MCF 10A (cell line): ENCODE results near the gene TNFRSF14. TPM values are rescaled to one million over a fixed set of nuclear protein-coding genes. Genes with fewer than 3 reads are reported as not detected.
"Not testable (repeated sequence)": the region's sequence is repeated elsewhere in the genome, so short reads cannot be mapped to it uniquely, and the experiment has no call there.

ENCODE experiments used
- BruUV-seq: library from RNA; stranded (reverse); fragments of 400-500 nt; replicated peaks from 2 replicates; lab custom pipeline; 2021; lab: Mats Ljungman, UMichigan
- CTCF ChIA-PET: fragments of 300-600 bp; sonication (Branson Sonifier 250); formaldehyde crosslinking; extraction: SDS; loops from one replicate; lab custom pipeline; 2021; ENCODE audit warnings: antibody characterized with exemption, inconsistent platforms; lab: Yijun Ruan, JAX
- POLR2A ChIA-PET: fragments of 300-600, 350-650 bp; sonication (Branson Sonifier 250); formaldehyde crosslinking; extraction: SDS; loops from one replicate; lab custom pipeline; 2020; ENCODE audit warnings: antibody characterized with exemption, inconsistent platforms; lab: Yijun Ruan, JAX
- DNase-seq: peaks from one replicate; pipeline ENCODE4 v3.0.0-alpha.2; 2018; ENCODE audit not compliant: unreplicated experiment
- H3K27ac Mint-ChIP-seq: one replicate; pipeline ENCODE4 v1.8.0; 2022; ENCODE audit warnings: mild to moderate bottlenecking, low read depth, mixed read lengths; ENCODE audit not compliant: unreplicated experiment
- H3K27me3 Mint-ChIP-seq: one replicate; pipeline ENCODE4 v1.8.0; 2022; ENCODE audit warnings: mixed read lengths; ENCODE audit not compliant: insufficient read depth, unreplicated experiment
- H3K36me3 Mint-ChIP-seq: one replicate; pipeline ENCODE4 v1.8.0; 2022; ENCODE audit warnings: mild to moderate bottlenecking, moderate library complexity, mixed read lengths; ENCODE audit not compliant: insufficient read depth, unreplicated experiment
- H3K4me1 Mint-ChIP-seq: one replicate; pipeline ENCODE4 v1.8.0; 2022; ENCODE audit warnings: mixed read lengths; ENCODE audit not compliant: insufficient read depth, unreplicated experiment
- H3K4me3 Mint-ChIP-seq: one replicate; pipeline ENCODE4 v1.8.0; 2022; ENCODE audit warnings: mild to moderate bottlenecking, moderate library complexity, mixed read lengths; ENCODE audit not compliant: unreplicated experiment
- H3K9me3 Mint-ChIP-seq: one replicate; pipeline ENCODE4 v1.8.0; 2022; ENCODE audit warnings: mixed read lengths; ENCODE audit not compliant: unreplicated experiment
- intact Hi-C: fragments of 100-400 bp; cut with micrococcal nuclease; formaldehyde crosslinking; loops from 2 replicates; pipeline ENCODE4 v1.14.1; 2022
- total RNA-seq: library from RNA; stranded (reverse); gene quantifications from 2 replicates; pipeline ENCODE4 v1.2.3, GENCODE V29; 2022
- TF ChIP-seq, protein P1 (sequence below): fragments of 200-600 bp; IDR thresholded peaks from one replicate; pipeline ENCODE4 v1.8.0; 2022; ENCODE audit warnings: antibody characterized with exemption, mild to moderate bottlenecking; ENCODE audit not compliant: unreplicated experiment

The TNFRSF14 gene
- total RNA-seq, 1 experiment from 2014 or later: 4.6 TPM

GRCh38 chr1:2571348-2571747 is 15.2 kb downstream of the TNFRSF14 start:
- no TSS peak for BruUV-seq
- ChIA-PET CTCF (no interaction called here), POLR2A (no interaction called here)
- DNase-seq: no peak
- no peaks in the 10 kb centered on the region for H3K36me3 Mint-ChIP-seq
- H3K4me3 Mint-ChIP-seq: no peak overlapping the region
- intact Hi-C loops: no loop called here
- H3K27ac Mint-ChIP-seq: no peak overlapping the region
- H3K27me3 Mint-ChIP-seq: peaks cover 23% of the 10 kb centered on the region
- H3K4me1 Mint-ChIP-seq: no peaks in the 10 kb centered on the region
- H3K9me3 Mint-ChIP-seq: peaks cover 10% of the 10 kb centered on the region
- TF ChIP-seq, protein P1, sequence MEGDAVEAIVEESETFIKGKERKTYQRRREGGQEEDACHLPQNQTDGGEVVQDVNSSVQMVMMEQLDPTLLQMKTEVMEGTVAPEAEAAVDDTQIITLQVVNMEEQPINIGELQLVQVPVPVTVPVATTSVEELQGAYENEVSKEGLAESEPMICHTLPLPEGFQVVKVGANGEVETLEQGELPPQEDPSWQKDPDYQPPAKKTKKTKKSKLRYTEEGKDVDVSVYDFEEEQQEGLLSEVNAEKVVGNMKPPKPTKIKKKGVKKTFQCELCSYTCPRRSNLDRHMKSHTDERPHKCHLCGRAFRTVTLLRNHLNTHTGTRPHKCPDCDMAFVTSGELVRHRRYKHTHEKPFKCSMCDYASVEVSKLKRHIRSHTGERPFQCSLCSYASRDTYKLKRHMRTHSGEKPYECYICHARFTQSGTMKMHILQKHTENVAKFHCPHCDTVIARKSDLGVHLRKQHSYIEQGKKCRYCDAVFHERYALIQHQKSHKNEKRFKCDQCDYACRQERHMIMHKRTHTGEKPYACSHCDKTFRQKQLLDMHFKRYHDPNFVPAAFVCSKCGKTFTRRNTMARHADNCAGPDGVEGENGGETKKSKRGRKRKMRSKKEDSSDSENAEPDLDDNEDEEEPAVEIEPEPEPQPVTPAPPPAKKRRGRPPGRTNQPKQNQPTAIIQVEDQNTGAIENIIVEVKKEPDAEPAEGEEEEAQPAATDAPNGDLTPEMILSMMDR: no peak

DNA sequence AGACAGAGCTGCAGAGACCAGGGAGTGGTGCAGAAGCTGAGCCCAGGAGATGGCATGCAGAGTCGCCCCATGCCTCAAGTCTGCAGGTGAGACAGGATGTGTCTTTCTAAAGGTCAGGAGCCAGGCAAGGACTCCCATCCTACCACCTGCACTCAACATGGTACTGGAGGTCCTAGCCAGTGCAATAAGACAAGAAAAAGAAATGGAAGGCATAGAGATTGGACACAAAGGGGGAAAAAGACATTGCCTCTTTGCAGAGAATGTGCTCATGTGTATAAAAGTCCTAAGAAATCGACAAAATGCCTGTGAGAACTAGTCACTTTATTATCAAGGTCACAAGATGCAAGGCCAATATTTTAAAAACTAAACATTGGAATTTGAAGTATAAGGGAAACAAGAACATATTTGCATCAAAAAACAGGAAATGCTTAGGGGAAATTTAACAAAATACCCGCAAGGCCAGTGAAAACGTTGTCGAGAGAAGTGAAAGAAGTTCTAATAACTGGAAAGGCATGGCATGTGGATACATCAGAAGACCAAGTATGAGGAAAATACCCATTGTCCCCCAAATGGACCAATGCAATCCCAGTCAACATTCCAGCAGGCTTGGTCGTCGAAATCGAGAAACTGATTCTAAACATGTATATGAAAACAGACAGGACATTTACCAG is 17.2 kb downstream of the TNFRSF14 start:
- DNase-seq: no peak
- intact Hi-C loops: no loop called here
- TF ChIP-seq, protein P1: no peak
- Mint-ChIP-seq H3K4me1 (no peaks in the 10 kb centered on the region), H3K27me3 (peaks cover 23% of the 10 kb centered on the region), H3K4me3 (no peak overlapping the region), H3K36me3 (no peaks in the 10 kb centered on the region), H3K27ac (no peak overlapping the region), H3K9me3 (peaks cover 10% of the 10 kb centered on the region)
- POLR2A ChIA-PET: no interaction called here
- no TSS peak for BruUV-seq
- CTCF ChIA-PET: no interaction called here

DNA sequence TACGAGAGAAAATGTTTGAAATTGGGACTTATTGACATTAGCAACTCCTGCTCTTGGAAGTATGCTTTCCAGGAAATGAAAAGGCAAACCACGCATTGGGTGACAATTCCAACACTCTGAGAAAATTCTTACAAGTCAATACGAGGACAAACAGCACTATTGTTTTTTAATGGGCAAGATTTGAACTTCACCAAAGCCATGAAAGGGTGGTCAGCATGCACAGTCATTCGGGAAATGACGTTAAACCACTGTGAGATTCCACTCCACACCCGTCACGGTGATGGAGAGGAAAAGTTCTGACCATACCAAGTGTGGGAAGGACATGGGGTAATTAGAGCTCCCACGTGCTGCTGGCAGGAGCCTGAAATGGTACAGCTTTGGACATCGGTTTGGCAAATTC is 18.2 kb downstream of the TNFRSF14 start:
- Mint-ChIP-seq H3K4me1 (no peaks in the 10 kb centered on the region), H3K4me3 (no peak overlapping the region), H3K27ac (no peak overlapping the region), H3K27me3 (peaks cover 23% of the 10 kb centered on the region), H3K9me3 (peaks cover 10% of the 10 kb centered on the region), H3K36me3 (no peaks in the 10 kb centered on the region)
- ChIA-PET CTCF (interaction anchor here (0.7 kb wide), 1 partner anchor 13 kb away, joined by 3 read pairs; no protein-coding TSS in a partner anchor), POLR2A (no interaction called here)
- BruUV-seq: no TSS peak
- intact Hi-C loops: no loop called here
- TF ChIP-seq, protein P1: no peak
- no peak for DNase-seq

DNA sequence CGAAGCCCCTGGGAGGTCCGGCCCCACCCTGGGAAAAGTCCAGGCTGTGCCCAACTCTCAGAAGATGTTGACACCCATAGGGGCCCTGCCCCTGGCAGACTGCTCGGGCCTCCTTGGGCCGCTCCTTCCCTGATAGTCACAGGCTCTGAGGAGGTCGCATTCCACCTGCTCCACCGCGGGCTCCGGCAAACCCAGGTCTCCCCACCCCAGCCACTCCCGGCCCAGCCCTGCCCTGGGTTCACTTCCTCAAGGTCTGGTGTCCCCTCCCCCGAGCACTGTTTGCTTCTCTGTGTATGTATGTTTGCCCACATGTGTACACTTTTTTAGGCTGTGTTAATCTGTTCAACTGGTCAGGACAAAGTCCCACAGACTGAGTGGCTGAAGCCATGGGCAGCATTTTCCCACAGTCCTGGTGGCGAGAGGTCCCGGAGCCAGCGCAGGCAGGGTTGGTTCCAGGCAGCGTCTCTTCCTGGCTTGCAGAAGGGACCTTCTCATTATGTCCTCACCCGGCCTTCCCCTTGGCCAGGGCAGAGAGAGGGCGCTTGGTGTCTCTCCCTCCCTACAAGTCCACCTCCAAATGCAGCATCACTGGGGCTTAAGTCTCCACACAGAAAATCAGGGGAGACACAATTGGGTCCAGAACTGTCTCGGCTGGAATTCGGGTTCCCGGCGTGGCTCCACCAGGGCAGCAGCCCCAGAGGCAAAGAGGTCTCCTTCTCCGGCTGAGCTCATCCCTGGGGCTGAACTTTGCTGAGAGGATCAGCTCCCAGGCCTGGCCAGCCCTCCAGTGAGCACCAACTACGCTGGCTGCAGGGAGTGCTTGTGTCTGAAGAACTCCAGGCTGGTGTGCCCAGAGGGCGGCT is 19.9 kb downstream of the TNFRSF14 start:
- no peak overlapping the region for H3K27ac Mint-ChIP-seq
- CTCF ChIA-PET: no interaction called here
- DNase-seq: no peak

GRCh38 chr1:2577565-2578075 is 21.4 kb downstream of the TNFRSF14 start:
- POLR2A ChIA-PET, H3K4me1 Mint-ChIP-seq: not testable (repeated sequence)
- peaks cover 17% of the 10 kb centered on the region for H3K27me3 Mint-ChIP-seq

More for the DNA sequence above, 19.9 kb downstream of the TNFRSF14 start:
- Mint-ChIP-seq H3K36me3 (no peaks in the 10 kb centered on the region), H3K4me3 (no peak overlapping the region), H3K27me3 (peaks cover 23% of the 10 kb centered on the region), H3K4me1 (no peaks in the 10 kb centered on the region), H3K9me3 (peaks cover 10% of the 10 kb centered on the region)
- POLR2A ChIA-PET: no interaction called here
- TF ChIP-seq, protein P1: no peak
- no TSS peak for BruUV-seq
- intact Hi-C loops: no loop called here

More at GRCh38 chr1:2577565-2578075, 21.4 kb downstream of the TNFRSF14 start:
- H3K27ac Mint-ChIP-seq, H3K9me3 Mint-ChIP-seq, DNase-seq, intact Hi-C loops, H3K36me3 Mint-ChIP-seq, H3K4me3 Mint-ChIP-seq, BruUV-seq: not testable (repeated sequence)
- CTCF ChIA-PET: interaction anchor here (0.6 kb wide), 1 partner anchor 16 kb away, joined by 3 read pairs; no protein-coding TSS in a partner anchor
